DOHH2 (cell line): Measurements from ENCODE around the gene LNP1.

Experiments
- CTCF ChIP-seq: fragments of 200-600 bp; sonication (generic); IDR thresholded peaks from one replicate; pipeline ENCODE4 v1.5.1; 2014; ENCODE audit warnings: antibody characterized with exemption, mild to moderate bottlenecking, low read depth, low read length; ENCODE audit not compliant: poor library complexity, severe bottlenecking
- EZH2phosphoT487 ChIP-seq: fragments of 200-600 bp; sonication (generic); IDR thresholded peaks from 2 replicates; pipeline ENCODE4 v1.6.1; 2017; ENCODE audit warnings: borderline replicate concordance, mild to moderate bottlenecking, antibody characterized with exemption, low read length, moderate library complexity, mixed read lengths

DNA sequence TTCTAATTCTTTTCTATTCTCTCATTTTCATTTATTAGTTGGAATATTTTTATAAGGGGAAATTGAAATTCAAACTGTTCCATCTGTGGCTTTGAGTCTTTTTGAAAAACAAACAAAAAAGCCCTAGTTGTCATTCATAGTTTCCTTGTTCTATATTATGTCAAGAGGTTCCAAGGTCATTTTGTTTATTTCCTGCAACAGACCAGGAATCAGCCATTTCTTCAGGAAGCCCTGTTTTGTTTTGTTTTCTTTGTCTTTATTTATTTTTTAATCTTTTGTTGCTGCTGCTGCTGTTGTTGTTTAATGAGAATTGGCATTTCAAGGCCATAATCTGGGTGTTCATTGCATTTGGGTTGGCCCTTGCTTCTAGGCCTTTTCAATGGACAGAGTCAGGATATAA is 14.8 kb downstream of the LNP1 start:
- TF ChIP-seq CTCF (no peak), EZH2phosphoT487 (no peak)
